Gastrocnemius medialis (tissue), 4 donors: Measurements from ENCODE around the gene IP6K3.

ENCODE experiments used
- POLR2A ChIP-seq, 2 donors: fragments of 450-650 bp; IDR thresholded peaks; one replicate each; pipeline ENCODE4 v1.6.1; 2017; ENCODE audit warnings: antibody characterized with exemption in 2 of 2, mild to moderate bottlenecking in 2 of 2, moderate library complexity in 2 of 2
- TF ChIP-seq, protein P1 (sequence below), 5 experiments: fragments of 450-650 bp in 3 of 5; fragments of 200-600 bp in 2 of 5; sonication (generic) in 2 of 5; IDR thresholded peaks in 4 of 5; conservative IDR thresholded peaks in 1 of 5; 1 replicate in 4 of 5; 2 replicates in 1 of 5; pipeline ENCODE4 v1.5.1; 2016 to 2019; ENCODE audit warnings: antibody characterized with exemption in 5 of 5, mild to moderate bottlenecking in 3 of 5, moderate library complexity in 3 of 5

GRCh38 chr6:33746036-33746600, 587 bp downstream of the IP6K3 start:
- TF ChIP-seq, protein P1, sequence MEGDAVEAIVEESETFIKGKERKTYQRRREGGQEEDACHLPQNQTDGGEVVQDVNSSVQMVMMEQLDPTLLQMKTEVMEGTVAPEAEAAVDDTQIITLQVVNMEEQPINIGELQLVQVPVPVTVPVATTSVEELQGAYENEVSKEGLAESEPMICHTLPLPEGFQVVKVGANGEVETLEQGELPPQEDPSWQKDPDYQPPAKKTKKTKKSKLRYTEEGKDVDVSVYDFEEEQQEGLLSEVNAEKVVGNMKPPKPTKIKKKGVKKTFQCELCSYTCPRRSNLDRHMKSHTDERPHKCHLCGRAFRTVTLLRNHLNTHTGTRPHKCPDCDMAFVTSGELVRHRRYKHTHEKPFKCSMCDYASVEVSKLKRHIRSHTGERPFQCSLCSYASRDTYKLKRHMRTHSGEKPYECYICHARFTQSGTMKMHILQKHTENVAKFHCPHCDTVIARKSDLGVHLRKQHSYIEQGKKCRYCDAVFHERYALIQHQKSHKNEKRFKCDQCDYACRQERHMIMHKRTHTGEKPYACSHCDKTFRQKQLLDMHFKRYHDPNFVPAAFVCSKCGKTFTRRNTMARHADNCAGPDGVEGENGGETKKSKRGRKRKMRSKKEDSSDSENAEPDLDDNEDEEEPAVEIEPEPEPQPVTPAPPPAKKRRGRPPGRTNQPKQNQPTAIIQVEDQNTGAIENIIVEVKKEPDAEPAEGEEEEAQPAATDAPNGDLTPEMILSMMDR (IDR thresholded peaks at IDR 0.05 in 4 of 5, conservative IDR thresholded peaks at IDR 0.05 in 1 of 5): peak in 2 of 5 experiments; percentile 31 to 44
- peak in 1 of 2 donors; percentile 13 for TF ChIP-seq POLR2A (IDR thresholded peaks at IDR 0.05)
